ENCODE data around the gene APP.

GRCh38 chr21:26115305-26115704, 55.3 kb downstream of the APP start:
- no peak for TF ChIP-seq CTCF (IDR thresholded peaks at IDR 0.05; ENCODE audit: low read depth, low read length, poor library complexity, severe bottlenecking)
- no peak for TF ChIP-seq EZH2phosphoT487 (IDR thresholded peaks at IDR 0.05; ENCODE audit: borderline replicate concordance, low read length)

Measured in DOHH2 (cell line).